Measurements from ENCODE around the gene DNAH2. TPM values are rescaled to one million over a fixed set of nuclear protein-coding genes. Genes with fewer than 3 reads are reported as not detected.

DNAH2 gene
- total RNA-seq, 2 donors from 2014 or later, result under 0.01 TPM; not detected in 1

GRCh38 chr17:7834957-7835813, 117.6 kb downstream of the DNAH2 start:
- DNase-seq (ENCODE audit: low spot score) (peak; percentile 93), ATAC-seq (ENCODE audit: insufficient number of reproducible peaks, low FRiP score, low read depth) (peak; percentile 68)
- Histone ChIP-seq H3K4me3 (peak overlapping the region; percentile 80), H3K4me1 (ENCODE audit: control insufficient read depth in 1 of 2, low read depth in 2 of 2) (peaks cover 17 to 24% of the 10 kb centered on the region in 2 donors), H3K9me3 (no peaks in the 10 kb centered on the region), H3K36me3 (no peaks in the 10 kb centered on the region), H3K27ac (peak overlapping the region; percentile 95), H3K27me3 (replicated peaks; ENCODE audit: insufficient read depth) (no peaks in the 10 kb centered on the region)
- peak; percentile 62 for TF ChIP-seq CTCF (IDR thresholded peaks at IDR 0.05)

- ATAC-seq (ENCODE audit: insufficient number of reproducible peaks, low FRiP score, low read depth), result no peak
- Histone ChIP-seq H3K4me3 (peak overlapping the region; percentile 80), H3K36me3 (no peaks in the 10 kb centered on the region), H3K4me1 (ENCODE audit: control insufficient read depth in 1 of 2, low read depth in 2 of 2) (peaks cover 19 to 31% of the 10 kb centered on the region in 2 donors), H3K27ac (peak overlapping the region; percentile 95), H3K9me3 (no peaks in the 10 kb centered on the region), H3K27me3 (replicated peaks; ENCODE audit: insufficient read depth) (no peaks in the 10 kb centered on the region)
- no peak for DNase-seq (ENCODE audit: low spot score)
- TF ChIP-seq CTCF (IDR thresholded peaks at IDR 0.05), result no peak
Observed at GRCh38 chr17:7835814-7836595, 118.5 kb downstream of the DNAH2 start.

- Histone ChIP-seq H3K4me1 (ENCODE audit: control insufficient read depth in 1 of 2, low read depth in 2 of 2) (peaks cover 21 to 35% of the 10 kb centered on the region in 2 donors), H3K27ac (peak overlapping the region; percentile 95), H3K27me3 (replicated peaks; ENCODE audit: insufficient read depth) (no peaks in the 10 kb centered on the region), H3K9me3 (no peaks in the 10 kb centered on the region), H3K4me3 (peak overlapping the region; percentile 80), H3K36me3 (no peaks in the 10 kb centered on the region)
- DNase-seq (ENCODE audit: low spot score) (peak; percentile 74), ATAC-seq (ENCODE audit: insufficient number of reproducible peaks, low FRiP score, low read depth) (peak; percentile 9)
- TF ChIP-seq CTCF (IDR thresholded peaks at IDR 0.05), result no peak
Observed at GRCh38 chr17:7836596-7837407, 119.3 kb downstream of the DNAH2 start.

- H3K4me1 ChIP-seq (ENCODE audit: control insufficient read depth in 1 of 2, low read depth in 2 of 2), result peaks cover 21 to 35% of the 10 kb centered on the region in 2 donors
- DNase-seq (ENCODE audit: low spot score) (no peak), ATAC-seq (ENCODE audit: insufficient number of reproducible peaks, low FRiP score, low read depth) (no peak)
- peak overlapping the region; percentile 80 for H3K4me3 ChIP-seq
- no peaks in the 10 kb centered on the region for H3K27me3 ChIP-seq (replicated peaks; ENCODE audit: insufficient read depth)
- TF ChIP-seq CTCF (IDR thresholded peaks at IDR 0.05), result no peak
- H3K27ac ChIP-seq, result no peak overlapping the region
- no peaks in the 10 kb centered on the region for H3K9me3 ChIP-seq
- no peaks in the 10 kb centered on the region for H3K36me3 ChIP-seq
Observed at GRCh38 chr17:7837408-7838088, 120.0 kb downstream of the DNAH2 start.

All from thoracic aorta (tissue), 2 donors.